Sigmoid colon (tissue), 7 donors: ENCODE data around the gene RHEB. TPM values are rescaled to one million over a fixed set of nuclear protein-coding genes. Genes with fewer than 3 reads are reported as not detected.

Source experiments
- DNase-seq: peaks from one replicate; pipeline ENCODE4 v3.0.0-alpha.2; 2019
- H3K27ac ChIP-seq, 4 donors: fragments of 200-600 bp; sonication (generic); one replicate each; pipeline ENCODE4 v1.5.1; 2016 to 2019; ENCODE audit warnings: mild to moderate bottlenecking in 1 of 4
- H3K27me3 ChIP-seq, 3 donors: fragments of 200-600 bp; sonication (generic); one replicate each; pipeline ENCODE4 v1.5.1; 2019; ENCODE audit warnings: mild to moderate bottlenecking in 1 of 3
- H3K36me3 ChIP-seq, 4 donors: fragments of 200-600 bp; sonication (generic); one replicate each; pipeline ENCODE4 v1.5.1; 2016 to 2019
- H3K4me1 ChIP-seq, 4 donors: fragments of 200-600 bp; sonication (generic); one replicate each; pipeline ENCODE4 v1.5.1; 2017 to 2019
- H3K4me3 ChIP-seq, 4 donors: fragments of 200-600 bp; sonication (generic); one replicate each; pipeline ENCODE4 v1.5.1; 2017 to 2019; ENCODE audit warnings: mild to moderate bottlenecking in 2 of 4, moderate library complexity in 1 of 4
- H3K9me3 ChIP-seq, 4 donors: fragments of 200-600 bp in 3 of 4; sonication (generic) in 3 of 4; one replicate each; pipeline versions ENCODE4 v1.5.1 to v1.6.1; 2013 to 2019
- CTCF ChIP-seq, 4 experiments: fragments of 450-650 bp in 3 of 4; fragments of 200-600 bp in 1 of 4; IDR thresholded peaks; one replicate each; pipeline ENCODE4 v1.5.1; 2016 to 2019; ENCODE audit warnings: antibody characterized with exemption in 4 of 4, mild to moderate bottlenecking in 3 of 4, moderate library complexity in 2 of 4
- EP300 ChIP-seq, 4 donors: sonication (generic); formaldehyde crosslinking; IDR thresholded peaks; one replicate each; pipeline ENCODE4 v1.6.1; 2017; ENCODE audit warnings: antibody characterized with exemption in 4 of 4
- POLR2A ChIP-seq, 2 donors: fragments of 450-650 bp; IDR thresholded peaks; one replicate each; pipeline ENCODE4 v1.6.1; 2016; ENCODE audit warnings: antibody characterized with exemption in 2 of 2, mild to moderate bottlenecking in 2 of 2, moderate library complexity in 2 of 2
- POLR2AphosphoS5 ChIP-seq, 4 donors: sonication (generic); formaldehyde crosslinking; IDR thresholded peaks; one replicate each; pipeline ENCODE4 v1.6.1; 2017; ENCODE audit warnings: antibody characterized with exemption in 4 of 4
- WGBS, 2 donors: extraction: QIAGEN DNeasy Blood & Tissue Kit; methylation state at CpG; one replicate each; pipeline ENCODE4 v1.1.7; 2013; 5-methylcytosine and 5-hydroxymethylcytosine counted together
- intact Hi-C: fragments of 100-400 bp; cut with DNase I; formaldehyde crosslinking; loops from one replicate; pipeline ENCODE4 v1.15.1; 2023
- polyA plus RNA-seq, 3 donors: library from polyadenylated mRNA; stranded (reverse); fragments of 200-250 nt; gene quantifications; one replicate each; pipeline ENCODE4 v1.2.3, GENCODE V29; 2013
- total RNA-seq, 4 donors: library from RNA; depleted of rRNA; stranded (reverse); fragments of >200 nt; gene quantifications; one replicate each; pipeline ENCODE4 v1.1.0, GENCODE V29; 2016
- donor health status: healthy with polysubstance abuse.
- donor health status: Bipolar disorder and iron deficiency.
- donor health status: healthy.

The RHEB gene
- total and polyA plus RNA-seq, 7 donors: 48.3 to 162 (median 121) TPM

GRCh38 chr7:151435971-151436370 lies 83.7 kb downstream of the RHEB start:
- TF ChIP-seq EP300 (IDR thresholded peaks at IDR 0.05) (no peak), POLR2AphosphoS5 (IDR thresholded peaks at IDR 0.05) (no peak), CTCF (IDR thresholded peaks at IDR 0.05) (no peak), POLR2A (IDR thresholded peaks at IDR 0.05) (no peak)
- Histone ChIP-seq H3K4me1 (peaks cover 0 to 41% (median 34%) of the 10 kb centered on the region in 4 donors), H3K27ac (peak overlapping the region; percentile 44 to 80 (median 63)), H3K27me3 (peaks cover 0 to 8% (median 0%) of the 10 kb centered on the region in 3 donors), H3K4me3 (no peak overlapping the region), H3K36me3 (no peaks in the 10 kb centered on the region), H3K9me3 (no peaks in the 10 kb centered on the region)
- intact Hi-C loops: no loop called here
- 91 to 95% methylated on average over 15 of the region's 15 CpGs for WGBS, 2 donors
- DNase-seq: peak; percentile 52

- peaks cover 0 to 8% (median 0%) of the 10 kb centered on the region in 3 donors for H3K27me3 ChIP-seq
- H3K36me3 ChIP-seq: no peaks in the 10 kb centered on the region
- peak overlapping the region in 3 of 4 donors; percentile 51 to 80 (median 75) for H3K27ac ChIP-seq
- TF ChIP-seq CTCF (IDR thresholded peaks at IDR 0.05) (no peak), POLR2A (IDR thresholded peaks at IDR 0.05) (no peak)
- intact Hi-C loops: no loop called here
- WGBS, 2 donors: 88 to 92% methylated on average over 20 of the region's 20 CpGs
- no peak overlapping the region for H3K4me3 ChIP-seq
- DNase-seq: peak; percentile 51
- peaks cover 0 to 34% (median 28%) of the 10 kb centered on the region in 4 donors for H3K4me1 ChIP-seq
- no peaks in the 10 kb centered on the region for H3K9me3 ChIP-seq
Observed at GRCh38 chr7:151435103-151435916, 84.4 kb downstream of the RHEB start.

DNA sequence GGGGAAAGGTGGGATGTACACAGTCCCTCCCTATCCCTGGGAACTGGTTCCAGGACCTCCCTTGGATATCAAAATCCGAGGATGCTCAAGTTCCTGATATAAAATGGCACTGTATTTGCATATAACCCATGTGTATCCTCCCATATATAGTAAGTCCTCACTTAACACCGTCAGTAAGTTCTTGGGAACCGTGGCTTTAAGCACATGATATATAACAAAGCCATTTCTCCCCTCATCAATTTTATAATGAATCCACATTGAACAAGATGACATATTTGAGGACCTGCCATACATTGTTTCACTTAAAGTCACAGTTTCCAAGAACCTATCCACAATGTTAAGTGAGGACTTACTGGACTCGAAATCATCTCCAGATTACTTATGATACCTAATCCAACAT lies 85.1 kb downstream of the RHEB start:
- Histone ChIP-seq H3K4me3 (no peak overlapping the region), H3K36me3 (no peaks in the 10 kb centered on the region), H3K9me3 (no peaks in the 10 kb centered on the region), H3K27ac (no peak overlapping the region), H3K4me1 (peaks cover 0 to 33% (median 22%) of the 10 kb centered on the region in 4 donors), H3K27me3 (peaks cover 0 to 2% (median 0%) of the 10 kb centered on the region in 3 donors)
- TF ChIP-seq POLR2A (IDR thresholded peaks at IDR 0.05): no peak
- TF ChIP-seq CTCF (IDR thresholded peaks at IDR 0.05): no peak
- TF ChIP-seq POLR2AphosphoS5 (IDR thresholded peaks at IDR 0.05): no peak
- TF ChIP-seq EP300 (IDR thresholded peaks at IDR 0.05): no peak
- DNase-seq: no peak
- 79 to 88% methylated on average over 4 of the region's 4 CpGs for WGBS, 2 donors
- intact Hi-C loops: no loop called here

DNA sequence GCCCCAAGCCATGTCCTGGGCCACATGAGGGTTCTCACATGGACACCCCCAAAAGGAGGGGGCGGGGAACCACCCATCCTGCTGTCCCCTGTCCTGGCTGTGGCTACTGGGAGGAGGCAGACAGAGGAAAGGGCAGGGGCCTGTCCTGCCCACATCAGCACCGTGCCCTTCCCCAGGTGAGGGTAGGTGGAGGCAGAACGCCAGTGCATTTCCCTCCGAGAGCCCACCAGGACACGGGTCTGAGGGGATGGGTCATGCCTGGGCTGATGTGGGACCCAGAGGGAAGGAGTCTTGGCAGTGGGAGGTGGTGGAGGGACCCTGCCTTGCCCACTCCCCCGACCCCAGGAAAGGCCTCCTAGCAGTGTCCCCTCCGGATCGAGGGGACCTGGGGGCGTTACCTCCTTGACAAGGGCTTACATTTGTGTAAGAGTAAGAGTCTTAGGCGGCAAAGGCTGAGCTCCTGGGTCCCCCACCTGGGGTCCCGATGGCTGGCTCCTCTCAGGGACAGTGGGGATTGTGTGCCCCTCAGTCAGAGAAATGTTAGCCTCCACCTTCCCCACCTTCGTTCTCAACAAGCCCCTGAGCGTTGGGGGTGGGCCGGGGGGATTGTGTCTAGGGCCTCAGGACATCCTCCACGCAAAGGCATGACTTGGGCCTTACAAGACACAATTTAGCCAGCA lies 85.8 kb downstream of the RHEB start:
- no peak overlapping the region for H3K27ac ChIP-seq
- no peaks in the 10 kb centered on the region for H3K36me3 ChIP-seq
- peaks cover 0 to 32% (median 22%) of the 10 kb centered on the region in 4 donors for H3K4me1 ChIP-seq
- H3K27me3 ChIP-seq: no peaks in the 10 kb centered on the region
- H3K9me3 ChIP-seq: no peaks in the 10 kb centered on the region
- intact Hi-C loops: no loop called here
- TF ChIP-seq EP300 (IDR thresholded peaks at IDR 0.05) (no peak), CTCF (IDR thresholded peaks at IDR 0.05) (no peak)
- H3K4me3 ChIP-seq: no peak overlapping the region
- 87 to 94% methylated on average over 15 of the region's 15 CpGs for WGBS, 2 donors
- DNase-seq: peak; percentile 58
